Esophagus squamous epithelium (tissue), 5 donors: ENCODE data around the gene ACAP2. TPM values are rescaled to one million over a fixed set of nuclear protein-coding genes. Genes with fewer than 3 reads are reported as not detected.
"Not testable (repeated sequence)": the region's sequence is repeated elsewhere in the genome, so short reads cannot be mapped to it uniquely, and the experiment has no call there.

Source experiments
- DNase-seq: peaks from one replicate; lab custom pipeline; 2025; lab: John Stamatoyannopoulos, UW
- H3K27ac ChIP-seq, 4 donors: fragments of 200-600 bp; sonication (generic); one replicate each; pipeline ENCODE4 v1.5.1; 2016 to 2019; ENCODE audit warnings: mild to moderate bottlenecking in 1 of 4
- H3K27me3 ChIP-seq, 4 donors: fragments of 200-600 bp; sonication (generic); 1 replicate in 3 of 4; 2 replicates in 1 of 4; pipeline versions ENCODE4 v1.5.1 to v1.6.0; 2017 to 2021; ENCODE audit warnings: antibody characterized with exemption in 1 of 4
- H3K36me3 ChIP-seq, 3 donors: fragments of 200-600 bp; sonication (generic); one replicate each; pipeline ENCODE4 v1.5.1; 2016 to 2019
- H3K4me1 ChIP-seq, 3 donors: fragments of 200-600 bp; sonication (generic); one replicate each; pipeline ENCODE4 v1.5.1; 2017 to 2019
- H3K4me3 ChIP-seq, 4 donors: fragments of 200-600 bp; sonication (generic); 1 replicate in 3 of 4; 2 replicates in 1 of 4; pipeline ENCODE4 v1.5.1; 2016 to 2019; ENCODE audit warnings: mild to moderate bottlenecking in 2 of 4, moderate library complexity in 1 of 4
- H3K9me3 ChIP-seq, 3 donors: fragments of 200-600 bp; sonication (generic); one replicate each; pipeline ENCODE4 v1.5.1; 2016 to 2019
- POLR2A ChIP-seq, 4 donors: fragments of 450-650 bp; IDR thresholded peaks; one replicate each; pipeline ENCODE4 v1.6.1; 2017; ENCODE audit warnings: antibody characterized with exemption in 4 of 4, mild to moderate bottlenecking in 4 of 4, moderate library complexity in 3 of 4
- WGBS, 2 donors: methylation state at CpG; one replicate each; pipeline ENCODE4 v1.1.5; 2018; 5-methylcytosine and 5-hydroxymethylcytosine counted together
- intact Hi-C: fragments of 100-400 bp; cut with DNase I; formaldehyde crosslinking; loops from one replicate; pipeline ENCODE4 v1.15.0; 2022
- total RNA-seq, 4 donors: library from RNA; depleted of rRNA; stranded (reverse); fragments of >200 nt; gene quantifications; one replicate each; pipeline ENCODE4 v1.1.0, GENCODE V29; 2016
- TF ChIP-seq, protein P1 (sequence below), 6 experiments: fragments of 450-650 bp in 4 of 6; fragments of 200-600 bp in 2 of 6; sonication (generic) in 2 of 6; IDR thresholded peaks; one replicate each; pipeline ENCODE4 v1.5.1; 2016 to 2019; ENCODE audit warnings: antibody characterized with exemption in 6 of 6, mild to moderate bottlenecking in 4 of 6, moderate library complexity in 4 of 6
- donor health status: DM: yes; HTN: yes; CAD: no.

ACAP2 gene
- total RNA-seq, 4 donors from 2014 or later: 46.7 to 71.5 (median 50.8) TPM

DNA sequence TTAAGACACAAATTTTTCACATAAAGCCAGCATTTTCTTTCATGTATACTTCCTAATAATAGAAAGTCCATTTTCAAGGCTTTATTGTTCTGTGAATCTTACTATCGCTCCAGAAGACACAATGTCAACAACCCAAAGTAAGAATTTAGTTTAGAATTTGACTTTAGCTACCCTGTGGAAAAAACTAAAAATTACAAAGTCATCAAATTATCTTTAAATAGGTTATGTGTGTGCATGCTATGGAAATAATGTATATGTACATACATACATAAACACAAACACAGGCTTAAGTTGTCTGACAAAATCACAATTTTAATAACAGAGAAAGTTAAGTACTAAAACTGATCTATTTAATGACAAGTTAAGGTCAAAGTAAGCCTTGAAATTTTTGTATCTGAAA lies 151.7 kb downstream of the ACAP2 start:
- Histone ChIP-seq H3K4me1 (no peaks in the 10 kb centered on the region), H3K9me3 (no peaks in the 10 kb centered on the region), H3K36me3 (peaks cover 0 to 97% (median 17%) of the 10 kb centered on the region in 3 donors), H3K27me3 (no peaks in the 10 kb centered on the region), H3K4me3 (no peak overlapping the region), H3K27ac (no peak overlapping the region)
- TF ChIP-seq POLR2A (IDR thresholded peaks at IDR 0.05): no peak
- TF ChIP-seq, protein P1, sequence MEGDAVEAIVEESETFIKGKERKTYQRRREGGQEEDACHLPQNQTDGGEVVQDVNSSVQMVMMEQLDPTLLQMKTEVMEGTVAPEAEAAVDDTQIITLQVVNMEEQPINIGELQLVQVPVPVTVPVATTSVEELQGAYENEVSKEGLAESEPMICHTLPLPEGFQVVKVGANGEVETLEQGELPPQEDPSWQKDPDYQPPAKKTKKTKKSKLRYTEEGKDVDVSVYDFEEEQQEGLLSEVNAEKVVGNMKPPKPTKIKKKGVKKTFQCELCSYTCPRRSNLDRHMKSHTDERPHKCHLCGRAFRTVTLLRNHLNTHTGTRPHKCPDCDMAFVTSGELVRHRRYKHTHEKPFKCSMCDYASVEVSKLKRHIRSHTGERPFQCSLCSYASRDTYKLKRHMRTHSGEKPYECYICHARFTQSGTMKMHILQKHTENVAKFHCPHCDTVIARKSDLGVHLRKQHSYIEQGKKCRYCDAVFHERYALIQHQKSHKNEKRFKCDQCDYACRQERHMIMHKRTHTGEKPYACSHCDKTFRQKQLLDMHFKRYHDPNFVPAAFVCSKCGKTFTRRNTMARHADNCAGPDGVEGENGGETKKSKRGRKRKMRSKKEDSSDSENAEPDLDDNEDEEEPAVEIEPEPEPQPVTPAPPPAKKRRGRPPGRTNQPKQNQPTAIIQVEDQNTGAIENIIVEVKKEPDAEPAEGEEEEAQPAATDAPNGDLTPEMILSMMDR (IDR thresholded peaks at IDR 0.05): no peak
- intact Hi-C loops: no loop called here
- WGBS, 2 donors: 90 to 95% methylated on average over 1 of the region's 1 CpG
- no peak for DNase-seq

- H3K36me3 ChIP-seq: peaks cover 0 to 99% (median 17%) of the 10 kb centered on the region in 3 donors
- H3K27ac ChIP-seq, H3K9me3 ChIP-seq, intact Hi-C loops, DNase-seq, H3K4me1 ChIP-seq, H3K4me3 ChIP-seq, H3K27me3 ChIP-seq: not testable (repeated sequence)
- 98 to 99% methylated on average over 5 of the region's 5 CpGs for WGBS, 2 donors
Measured at GRCh38 chr3:195290643-195291042, 152.2 kb downstream of the ACAP2 start.

DNA sequence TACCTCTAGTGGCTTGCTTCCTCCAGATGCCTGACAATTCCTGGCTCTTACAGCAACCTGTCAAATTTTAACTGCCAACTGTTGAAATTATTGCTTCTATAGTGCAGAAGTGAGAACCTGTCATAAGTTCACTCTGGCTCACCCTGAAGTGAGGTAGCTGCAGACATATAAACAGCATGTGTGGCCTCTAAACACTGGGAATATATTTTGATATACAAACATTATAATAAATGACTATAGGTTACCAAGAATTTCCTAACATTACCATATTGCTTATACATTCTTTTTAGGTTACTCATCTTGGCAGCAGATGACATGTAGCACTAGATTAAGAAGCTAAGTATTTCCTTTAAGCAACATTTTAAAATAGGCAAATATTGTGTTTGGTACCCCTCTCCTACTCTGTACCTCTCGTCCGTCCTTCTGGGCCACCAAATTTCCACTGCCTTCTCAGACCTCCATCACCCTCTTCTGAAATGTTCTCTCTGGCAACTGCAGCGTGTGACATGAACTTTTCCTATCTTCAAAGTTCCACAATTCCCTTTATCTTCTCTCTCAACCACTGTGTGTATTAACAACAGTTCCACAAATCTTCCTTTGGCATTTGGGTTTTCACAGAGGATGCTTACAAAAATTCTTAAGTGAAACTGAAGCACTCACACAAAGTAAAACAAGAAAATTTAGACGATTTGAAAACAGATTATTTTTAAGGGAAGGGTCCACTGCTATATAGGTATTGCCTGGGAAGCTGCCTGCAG lies 156.5 kb downstream of the ACAP2 start:
- DNase-seq: no peak
- intact Hi-C loops: no loop called here
- Histone ChIP-seq H3K36me3 (peaks cover 0 to 88% (median 8%) of the 10 kb centered on the region in 3 donors), H3K9me3 (no peaks in the 10 kb centered on the region), H3K4me3 (no peak overlapping the region), H3K27ac (no peak overlapping the region), H3K27me3 (no peaks in the 10 kb centered on the region), H3K4me1 (peaks cover 0 to 16% (median 0%) of the 10 kb centered on the region in 3 donors)
- WGBS, 2 donors: 57 to 59% methylated on average over 4 of the region's 4 CpGs
- TF ChIP-seq, protein P1 (IDR thresholded peaks at IDR 0.05): no peak
- TF ChIP-seq POLR2A (IDR thresholded peaks at IDR 0.05): no peak

GRCh38 chr3:195285372-195285771 lies 157.4 kb downstream of the ACAP2 start:
- no peak overlapping the region for H3K4me3 ChIP-seq
- H3K36me3 ChIP-seq: peaks cover 0 to 83% (median 8%) of the 10 kb centered on the region in 3 donors
- TF ChIP-seq, protein P1 (IDR thresholded peaks at IDR 0.05): no peak
- no peak for TF ChIP-seq POLR2A (IDR thresholded peaks at IDR 0.05)
- intact Hi-C loops: no loop called here
- 88 to 92% methylated on average over 3 of the region's 3 CpGs for WGBS, 2 donors
- no peaks in the 10 kb centered on the region for H3K9me3 ChIP-seq
- no peak for DNase-seq
- H3K27ac ChIP-seq: no peak overlapping the region
- peaks cover 0 to 16% (median 0%) of the 10 kb centered on the region in 3 donors for H3K4me1 ChIP-seq
- H3K27me3 ChIP-seq: no peaks in the 10 kb centered on the region

DNA sequence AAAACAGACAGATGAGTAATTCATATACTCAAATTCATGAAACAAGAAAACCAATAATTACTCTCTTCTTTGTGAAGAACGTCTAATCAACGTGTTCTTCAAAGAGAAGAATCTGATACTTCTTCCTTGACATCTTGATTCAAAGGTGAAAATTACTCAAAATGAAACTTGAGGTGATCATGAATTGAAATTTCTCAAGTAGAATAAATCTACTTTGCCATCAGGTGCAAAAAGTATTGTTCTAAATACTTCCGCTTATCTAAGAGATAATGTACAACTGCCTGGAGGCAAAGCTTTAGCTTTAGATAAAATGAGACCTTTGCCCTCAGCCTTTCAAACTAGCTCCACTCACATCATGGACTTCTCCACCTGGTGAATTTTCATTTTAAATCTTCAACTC lies 158.0 kb downstream of the ACAP2 start:
- Histone ChIP-seq H3K9me3 (no peaks in the 10 kb centered on the region), H3K27me3 (no peaks in the 10 kb centered on the region), H3K36me3 (peaks cover 0 to 83% (median 8%) of the 10 kb centered on the region in 3 donors), H3K4me3 (no peak overlapping the region), H3K4me1 (peaks cover 0 to 16% (median 0%) of the 10 kb centered on the region in 3 donors), H3K27ac (no peak overlapping the region)
- no peak for DNase-seq
- TF ChIP-seq, protein P1 (IDR thresholded peaks at IDR 0.05): no peak
- TF ChIP-seq POLR2A (IDR thresholded peaks at IDR 0.05): no peak
- WGBS, 2 donors: 75 to 78% methylated on average over 3 of the region's 3 CpGs
- intact Hi-C loops: no loop called here
